HEK293T (cell line): ENCODE results near the gene TEDC2.
A peak's percentile ranks its signal among the peaks of the same experiment; 100 is the strongest.

Experiments used
- CTCF ChIA-PET: fragments of 350-600 bp; formaldehyde crosslinking; extraction: SDS; loops from one replicate; lab custom pipeline; 2021; ENCODE audit warnings: antibody characterized with exemption, inconsistent platforms; lab: Yijun Ruan, JAX
- POLR2A ChIA-PET: fragments of 350-600 bp; formaldehyde crosslinking; extraction: SDS; loops from one replicate; lab custom pipeline; 2020; ENCODE audit warnings: antibody characterized with exemption, inconsistent platforms; lab: Yijun Ruan, JAX
- DNase-seq: peaks from one replicate; pipeline ENCODE4 v3.0.0; 2012; ENCODE audit warnings: mixed read lengths; ENCODE audit errors: extremely low spot score
- ARNT ChIP-seq: fragments of 450-650 bp; IDR thresholded peaks from 2 replicates; pipeline ENCODE4 v1.6.1; 2017; ENCODE audit warnings: mild to moderate bottlenecking
- BHLHE40 ChIP-seq: fragments of 450-650 bp; IDR thresholded peaks from 2 replicates; pipeline ENCODE4 v1.6.1; 2016; ENCODE audit warnings: mild to moderate bottlenecking, moderate library complexity, borderline replicate concordance
- CTBP1 ChIP-seq: fragments of 450-650 bp; IDR thresholded peaks from 2 replicates; pipeline ENCODE4 v1.6.1; 2016; ENCODE audit warnings: borderline replicate concordance
- ELF4 ChIP-seq: fragments of 450-650 bp; IDR thresholded peaks from 2 replicates; pipeline ENCODE4 v1.6.1; 2017; ENCODE audit warnings: antibody characterized with exemption
- FOXA1 ChIP-seq: fragments of 450-650 bp; IDR thresholded peaks from 2 replicates; pipeline ENCODE4 v1.6.1; 2016; ENCODE audit warnings: mild to moderate bottlenecking
- FOXK2 ChIP-seq: fragments of 450-650 bp; IDR thresholded peaks from 2 replicates; pipeline ENCODE4 v1.6.1; 2016; ENCODE audit warnings: mild to moderate bottlenecking
- FOXM1 ChIP-seq: fragments of 450-650 bp; IDR thresholded peaks from 2 replicates; pipeline ENCODE4 v1.6.1; 2017; ENCODE audit warnings: mild to moderate bottlenecking, borderline replicate concordance
- HDGF ChIP-seq: fragments of 450-650 bp; IDR thresholded peaks from 2 replicates; pipeline ENCODE4 v1.6.1; 2017; ENCODE audit warnings: antibody characterized with exemption, borderline replicate concordance
- L3MBTL2 ChIP-seq: fragments of 450-650 bp; conservative IDR thresholded peaks from 2 replicates; pipeline ENCODE4 v1.6.1; 2016; ENCODE audit warnings: mild to moderate bottlenecking
- LEF1 ChIP-seq: fragments of 450-650 bp; IDR thresholded peaks from 2 replicates; pipeline ENCODE4 v1.6.1; 2017; ENCODE audit warnings: mild to moderate bottlenecking, borderline replicate concordance
- NFRKB ChIP-seq: fragments of 450-650 bp; IDR thresholded peaks from 2 replicates; pipeline ENCODE4 v1.6.1; 2016; ENCODE audit warnings: mild to moderate bottlenecking, moderate library complexity
- PKNOX1 ChIP-seq: fragments of 450-650 bp; IDR thresholded peaks from 2 replicates; pipeline ENCODE4 v1.6.1; 2016
- SP1 ChIP-seq: fragments of 450-650 bp; IDR thresholded peaks from 2 replicates; pipeline ENCODE4 v1.6.1; 2017
- SUZ12 ChIP-seq: fragments of 450-650 bp; IDR thresholded peaks from 2 replicates; pipeline ENCODE4 v1.6.1; 2016; ENCODE audit warnings: mild to moderate bottlenecking
- TARDBP ChIP-seq: fragments of 450-650 bp; IDR thresholded peaks from 2 replicates; pipeline ENCODE4 v1.6.1; 2016
- ZNF384 ChIP-seq: fragments of 450-650 bp; IDR thresholded peaks from 2 replicates; pipeline ENCODE4 v1.6.1; 2016

The TEDC2 gene

GRCh38 chr16:2465653-2466415, 5.9 kb downstream of the TEDC2 start:
- DNase-seq: peak; percentile 46
- CTCF ChIA-PET: interaction anchor here (0.6 kb wide), 1 partner anchor 26 kb away, joined by 3 read pairs; no protein-coding TSS in a partner anchor
- TF ChIP-seq SUZ12: no peak
- no peak for TF ChIP-seq ELF4
- no peak for TF ChIP-seq SP1
- no peak for TF ChIP-seq ARNT
- POLR2A ChIA-PET: no interaction called here

- ChIA-PET POLR2A (interaction anchor here (0.6 to 1.9 kb wide), 6 partner anchors 8 to 849 kb away, joined by 3 to 7 read pairs (median 3); partner anchors contain the start of gene ECI1), CTCF (no interaction called here)
- no peak for TF ChIP-seq ZNF384
- peak; percentile 18; the same call in 1 of the 2 replicates for TF ChIP-seq L3MBTL2
- DNase-seq: no peak
Observed at GRCh38 chr16:2466667-2467527, 7.0 kb downstream of the TEDC2 start.

GRCh38 chr16:2467528-2468232, 7.8 kb downstream of the TEDC2 start:
- TF ChIP-seq PKNOX1 (no peak), CTBP1 (no peak), ELF4 (no peak), L3MBTL2 (no peak), ARNT (no peak), SUZ12 (no peak), TARDBP (no peak), LEF1 (no peak), BHLHE40 (no peak)
- peak; percentile 56 for DNase-seq
- ChIA-PET POLR2A (interaction anchor here (0.7 to 4.6 kb wide), 9 partner anchors 9 to 849 kb away, joined by 3 to 70 read pairs (median 3); partner anchors contain the start of genes ECI1 and TEDC2), CTCF (no interaction called here)

GRCh38 chr16:2468233-2468724, 8.4 kb downstream of the TEDC2 start:
- CTCF ChIA-PET: no interaction called here
- POLR2A ChIA-PET: interaction anchor here (0.7 to 4.6 kb wide), 7 partner anchors 10 to 217 kb away, joined by 3 to 70 read pairs (median 5); partner anchors contain the start of genes AMDHD2, ECI1 and TEDC2
- DNase-seq: peak; percentile 24
- TF ChIP-seq L3MBTL2 (peak; percentile 40; the same call in 1 of the 2 replicates), BHLHE40 (no peak)

- DNase-seq: no peak
- POLR2A ChIA-PET: interaction anchor here (0.7 to 4.6 kb wide), 10 partner anchors 9 to 217 kb away, joined by 3 to 70 read pairs (median 3); partner anchors contain the start of genes AMDHD2, ECI1 and TEDC2
- CTCF ChIA-PET: no interaction called here
- TF ChIP-seq SP1 (no peak), NFRKB (no peak), CTBP1 (no peak), PKNOX1 (no peak), ZNF384 (no peak), BHLHE40 (no peak), SUZ12 (no peak), LEF1 (no peak), FOXM1 (no peak)
Observed at GRCh38 chr16:2468725-2469398, 9.0 kb downstream of the TEDC2 start.

- no peak for DNase-seq
- TF ChIP-seq ELF4 (no peak), HDGF (no peak), ZNF384 (no peak), FOXA1 (no peak), TARDBP (no peak), ARNT (no peak), BHLHE40 (no peak), LEF1 (no peak), SP1 (no peak), PKNOX1 (no peak), FOXK2 (no peak), NFRKB (no peak), SUZ12 (no peak)
- POLR2A ChIA-PET: interaction anchor here (1.1 to 4.6 kb wide), 7 partner anchors 8 to 134 kb away, joined by 3 to 70 read pairs (median 3); partner anchors contain the start of genes AMDHD2 and TEDC2
- CTCF ChIA-PET: interaction anchor here (0.5 kb wide), 1 partner anchor 162 kb away, joined by 3 read pairs; no protein-coding TSS in a partner anchor
Observed at GRCh38 chr16:2469399-2470233, 9.7 kb downstream of the TEDC2 start.
